Measurements from ENCODE around the gene CFAP157. TPM values are rescaled to one million over a fixed set of nuclear protein-coding genes. Genes with fewer than 3 reads are reported as not detected.

CFAP157 gene
- total RNA-seq, 2 donors from 2014 or later, result not detected

DNA sequence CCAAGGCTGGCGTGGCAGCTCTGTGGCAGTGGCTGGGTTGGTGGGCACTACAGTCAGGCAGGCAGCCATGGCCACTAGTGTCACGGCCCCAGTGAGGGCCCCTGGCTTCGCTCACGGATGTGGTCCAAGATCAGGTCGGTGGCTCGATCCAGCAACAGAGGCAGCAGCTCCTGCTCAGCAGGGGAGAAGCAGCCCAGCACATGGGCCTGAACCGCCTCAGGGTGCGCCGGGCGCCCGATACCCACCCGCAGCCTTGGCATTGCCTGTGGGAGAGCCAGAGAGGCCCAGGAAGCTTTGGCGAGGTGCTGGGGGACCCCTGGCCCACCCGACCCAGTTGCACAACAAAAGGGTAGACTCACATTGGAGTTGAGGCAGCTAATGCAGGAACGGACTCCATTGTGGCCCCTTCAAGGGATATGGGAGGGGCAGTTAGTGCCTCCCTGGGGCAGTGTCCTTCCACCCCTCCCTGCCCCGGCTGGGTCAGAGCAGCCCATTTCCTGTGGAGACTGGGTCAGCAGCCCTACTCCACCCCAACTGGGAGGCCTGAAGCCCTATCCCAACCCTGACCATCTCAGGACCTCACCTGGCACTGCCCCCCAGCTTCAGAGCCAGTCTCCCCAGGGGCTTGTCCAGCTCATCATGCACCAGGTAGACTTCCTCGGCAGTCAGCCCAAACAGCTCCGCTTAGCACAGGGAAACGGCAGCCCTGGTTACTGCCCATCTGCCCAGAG, 7.4 kb downstream of the CFAP157 start:
- Mint-ChIP-seq H3K9me3 (no peaks in the 10 kb centered on the region), H3K27ac (no peak overlapping the region), H3K4me1 (ENCODE audit: low read depth) (peaks cover 31% of the 10 kb centered on the region), H3K27me3 (ENCODE audit: low read depth) (no peaks in the 10 kb centered on the region), H3K4me3 (peak overlapping the region; percentile 88 to 99), H3K36me3 (ENCODE audit: insufficient read depth in 2 of 2) (peaks cover 1 to 2% of the 10 kb centered on the region in 2 donors)
- ATAC-seq (replicated peaks in 1 of 2), result no peak
- no peak for DNase-seq

DNA sequence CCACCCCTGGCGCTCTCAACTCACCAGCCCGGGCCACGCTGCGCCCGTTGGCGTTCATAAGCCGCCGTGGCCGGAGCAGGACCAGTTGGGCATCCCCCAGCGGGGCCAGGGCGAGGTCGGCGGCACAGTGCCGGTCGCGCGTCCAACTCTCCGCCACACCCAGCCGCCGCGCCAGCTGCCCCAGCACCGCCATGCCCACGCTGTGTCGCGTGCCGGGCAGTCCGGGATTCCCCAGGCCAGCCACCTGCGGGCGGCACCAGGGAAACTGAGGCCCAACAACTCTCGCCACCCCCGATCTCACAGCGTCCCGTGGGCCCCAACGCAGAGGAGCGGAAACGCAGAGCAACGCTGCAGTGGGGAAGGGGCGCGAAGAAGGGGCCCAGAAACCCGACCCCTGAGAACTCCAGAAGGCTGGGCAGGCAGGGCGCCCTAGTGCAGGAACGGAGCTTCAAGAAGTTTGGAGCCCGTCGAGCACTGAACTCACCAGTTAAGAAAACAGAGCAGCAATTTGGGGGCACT, 8.2 kb downstream of the CFAP157 start:
- DNase-seq (peak; percentile 28 to 32), ATAC-seq (replicated peaks in 1 of 2) (peak; percentile 11 to 20)
- peak overlapping the region; percentile 88 to 99 for H3K4me3 Mint-ChIP-seq

DNA sequence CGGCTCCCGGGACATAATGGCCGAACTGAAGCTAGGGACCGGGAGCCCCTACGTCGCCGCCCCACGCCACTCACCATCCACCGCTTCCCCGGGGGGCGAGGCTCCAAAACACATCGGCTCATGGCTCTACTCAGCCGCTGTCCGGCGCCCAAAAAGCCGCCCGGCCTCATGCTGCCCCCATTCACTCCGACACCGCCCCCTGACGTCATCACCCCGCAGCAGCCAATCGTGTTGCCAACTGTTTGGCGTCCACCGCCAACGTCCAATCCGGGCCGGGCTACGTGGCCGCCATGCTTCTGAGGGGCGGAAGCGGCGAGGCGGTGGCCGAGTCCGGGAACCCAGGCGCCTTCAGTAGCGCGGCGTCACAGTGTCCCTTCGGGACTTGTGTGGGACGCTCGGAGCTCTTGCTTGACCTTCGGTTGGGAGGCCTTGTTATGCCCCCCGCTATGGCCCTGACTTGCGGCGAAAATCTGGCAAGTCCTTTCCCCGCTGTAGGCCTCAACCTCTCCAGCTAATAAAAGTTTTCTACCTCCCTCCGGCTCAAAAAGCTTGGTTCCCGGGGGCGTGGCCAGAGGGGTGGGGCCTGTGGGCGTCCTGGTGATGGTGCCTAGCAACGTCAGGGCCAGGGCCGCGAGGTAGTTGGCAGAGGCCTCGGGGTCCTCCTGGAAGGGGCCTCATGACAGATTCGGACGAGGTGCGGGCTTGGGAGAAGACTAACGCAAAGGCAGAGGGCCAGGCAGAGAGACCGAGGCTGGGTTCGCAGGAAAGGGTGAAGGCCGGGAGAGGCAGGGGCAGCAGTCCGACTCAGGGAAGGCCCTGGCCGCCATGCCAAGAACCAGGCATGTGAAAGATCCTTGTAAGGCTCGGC, 8.9 kb downstream of the CFAP157 start, which contains the start of the genes PTRH1 and TTC16:
Gene PTRH1 (minus strand): TSS at position 194 of the 868 bp plus-strand sequence. CDS start 24 bp downstream, at position 170.
Gene TTC16 (plus strand): TSS at position 610 of the 868 bp plus-strand sequence. CDS start 67 bp downstream, at position 677.
- DNase-seq (peak; percentile 99), ATAC-seq (replicated peaks in 1 of 2) (peak; percentile 92 to 97)
- Mint-ChIP-seq H3K27ac (peak within 1 kb of the TSS; percentile 85), H3K4me1 (ENCODE audit: low read depth) (peaks cover 34% of the 10 kb centered on the region), H3K9me3 (no peaks in the 10 kb centered on the region), H3K27me3 (ENCODE audit: low read depth) (no peaks in the 10 kb centered on the region), H3K36me3 (ENCODE audit: insufficient read depth in 2 of 2) (peaks cover 1 to 2% of the 10 kb centered on the region in 2 donors), H3K4me3 (peak within 1 kb of the TSS; percentile 88 to 99)

More for the DNA sequence above, 8.2 kb downstream of the CFAP157 start:
- H3K36me3 Mint-ChIP-seq (ENCODE audit: insufficient read depth in 2 of 2), result peaks cover 1 to 2% of the 10 kb centered on the region in 2 donors
- H3K27me3 Mint-ChIP-seq (ENCODE audit: low read depth), result no peaks in the 10 kb centered on the region
- peaks cover 38% of the 10 kb centered on the region for H3K4me1 Mint-ChIP-seq (ENCODE audit: low read depth)
- H3K27ac Mint-ChIP-seq, result peak overlapping the region; percentile 61
- H3K9me3 Mint-ChIP-seq, result no peaks in the 10 kb centered on the region

DNA sequence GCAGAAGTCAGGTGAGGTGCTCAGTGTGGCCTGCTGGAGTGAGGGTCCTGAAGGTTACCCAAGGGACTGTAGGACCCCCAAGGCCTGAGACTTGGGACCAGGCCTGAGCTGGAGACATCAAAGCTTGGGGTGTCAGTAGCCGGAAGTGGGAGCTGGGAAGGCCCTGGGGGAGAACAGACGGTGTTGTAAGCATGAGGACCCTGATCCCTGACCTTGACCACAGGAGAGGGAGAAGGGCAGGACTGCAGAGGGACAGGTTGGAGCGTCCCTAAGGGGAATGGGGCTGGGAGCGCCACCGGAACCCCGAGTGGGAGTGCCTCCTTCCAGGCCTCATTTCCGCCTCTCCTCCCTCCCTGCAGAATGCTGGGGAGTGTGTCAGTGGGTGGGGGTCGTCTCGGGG, 9.6 kb downstream of the CFAP157 start:
- Mint-ChIP-seq H3K4me1 (ENCODE audit: low read depth) (peaks cover 28% of the 10 kb centered on the region), H3K27me3 (ENCODE audit: low read depth) (no peaks in the 10 kb centered on the region), H3K27ac (peak overlapping the region; percentile 85), H3K9me3 (no peaks in the 10 kb centered on the region), H3K36me3 (ENCODE audit: insufficient read depth in 2 of 2) (peaks cover 1 to 2% of the 10 kb centered on the region in 2 donors), H3K4me3 (peak overlapping the region; percentile 88 to 99)
- DNase-seq (no peak), ATAC-seq (replicated peaks in 1 of 2) (no peak)

DNA sequence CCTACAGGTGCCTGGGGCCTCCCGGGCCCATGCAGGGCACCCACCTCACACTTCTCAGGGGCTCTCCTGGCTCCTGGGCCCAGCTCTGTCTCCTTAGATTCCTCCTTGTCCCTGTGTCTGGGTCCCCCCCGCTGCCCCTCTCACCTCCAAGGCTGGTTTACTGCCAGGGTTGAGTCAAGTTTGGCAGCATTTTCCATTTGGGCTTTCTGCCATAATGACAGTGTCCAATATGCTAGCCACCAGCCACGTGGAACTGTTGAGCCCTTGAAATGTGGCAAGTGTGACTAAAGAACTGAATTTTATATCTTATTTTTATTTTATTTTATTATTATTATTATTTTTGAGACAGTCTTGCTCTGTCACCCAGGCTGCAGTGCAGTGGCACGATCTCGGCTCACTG, 11.0 kb downstream of the CFAP157 start:
- DNase-seq (no peak), ATAC-seq (replicated peaks in 1 of 2) (no peak)
- H3K4me3 Mint-ChIP-seq, result peak overlapping the region in 1 of 2 donors; percentile 47
- peaks cover 24% of the 10 kb centered on the region for H3K4me1 Mint-ChIP-seq (ENCODE audit: low read depth)
- no peak overlapping the region for H3K27ac Mint-ChIP-seq
- H3K36me3 Mint-ChIP-seq (ENCODE audit: insufficient read depth in 2 of 2), result peaks cover 1 to 2% of the 10 kb centered on the region in 2 donors
- no peaks in the 10 kb centered on the region for H3K27me3 Mint-ChIP-seq (ENCODE audit: low read depth)
- no peaks in the 10 kb centered on the region for H3K9me3 Mint-ChIP-seq

DNA sequence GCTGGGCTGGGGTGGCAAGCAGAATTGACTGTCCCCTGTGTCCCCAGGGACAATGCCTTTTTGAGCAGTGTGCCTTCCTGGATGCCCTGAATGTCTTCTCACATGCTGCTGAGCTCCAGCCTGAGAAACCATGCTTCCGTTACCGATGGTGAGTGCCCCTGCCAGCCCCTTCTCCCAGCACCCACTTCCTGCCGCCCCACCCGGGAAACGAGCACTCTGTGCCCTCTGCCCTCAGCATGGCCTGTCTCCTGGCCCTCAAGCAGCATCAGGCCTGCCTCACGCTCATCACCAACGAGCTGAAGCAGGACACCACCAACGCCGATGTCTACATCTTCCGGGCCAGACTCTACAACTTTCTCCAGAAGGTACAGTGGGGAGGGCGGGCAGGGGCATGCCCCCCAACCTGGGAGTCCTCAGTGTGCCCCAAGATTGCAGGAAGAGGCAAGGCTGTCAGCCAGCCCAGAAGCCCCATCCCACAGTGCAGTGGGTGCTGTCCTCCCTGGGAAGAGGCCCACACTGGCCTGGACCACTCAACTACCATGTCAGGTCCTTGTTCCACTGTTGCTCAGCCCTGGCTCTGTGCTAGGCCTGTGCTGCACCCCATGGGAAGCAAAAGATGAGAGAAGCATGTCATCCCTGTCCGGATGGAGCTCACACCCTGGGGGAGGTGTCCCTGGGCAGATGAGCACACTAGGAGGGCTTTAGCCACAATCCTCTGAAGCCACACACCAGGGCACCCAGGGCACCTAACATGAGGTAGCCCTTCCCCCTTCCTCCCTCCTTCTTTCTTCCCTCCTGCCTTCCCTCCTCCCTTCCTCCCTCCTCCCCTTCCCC, 13.5 kb downstream of the CFAP157 start:
- Mint-ChIP-seq H3K9me3 (no peaks in the 10 kb centered on the region), H3K27ac (peak overlapping the region; percentile 95), H3K36me3 (ENCODE audit: insufficient read depth in 2 of 2) (peaks cover 1 to 2% of the 10 kb centered on the region in 2 donors), H3K4me3 (peak overlapping the region in 1 of 2 donors; percentile 69), H3K27me3 (ENCODE audit: low read depth) (no peaks in the 10 kb centered on the region), H3K4me1 (ENCODE audit: low read depth) (peaks cover 19% of the 10 kb centered on the region)
- DNase-seq (peak in 1 of 2 donors; percentile 56), ATAC-seq (replicated peaks in 1 of 2) (peak in 1 of 2 donors; percentile 10)

DNA sequence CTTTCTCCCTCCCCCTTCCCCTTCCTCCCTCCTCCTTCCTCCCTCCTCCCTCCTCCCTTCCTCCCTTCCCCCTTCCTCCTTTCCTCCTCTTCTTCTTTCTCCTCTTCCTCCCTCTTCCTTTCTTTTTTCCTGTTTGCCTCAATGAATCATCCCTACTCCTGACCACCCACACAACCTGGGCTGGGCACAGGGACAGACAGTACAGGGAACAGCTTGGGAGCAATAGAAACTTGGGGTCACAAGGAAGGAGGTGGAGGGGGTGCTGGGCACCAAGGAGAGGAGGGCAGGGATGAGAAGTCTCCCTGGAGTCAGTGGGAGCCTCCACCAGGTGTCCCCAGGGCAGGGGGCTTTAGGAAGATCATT, 14.1 kb downstream of the CFAP157 start:
- Mint-ChIP-seq H3K4me1 (ENCODE audit: low read depth) (peaks cover 18% of the 10 kb centered on the region), H3K9me3 (no peaks in the 10 kb centered on the region), H3K27ac (peak overlapping the region; percentile 91), H3K36me3 (ENCODE audit: insufficient read depth in 2 of 2) (no peaks in the 10 kb centered on the region), H3K4me3 (peak overlapping the region in 1 of 2 donors; percentile 73), H3K27me3 (ENCODE audit: low read depth) (no peaks in the 10 kb centered on the region)
- DNase-seq, result no peak
- ATAC-seq (replicated peaks in 1 of 2), result no peak

DNA sequence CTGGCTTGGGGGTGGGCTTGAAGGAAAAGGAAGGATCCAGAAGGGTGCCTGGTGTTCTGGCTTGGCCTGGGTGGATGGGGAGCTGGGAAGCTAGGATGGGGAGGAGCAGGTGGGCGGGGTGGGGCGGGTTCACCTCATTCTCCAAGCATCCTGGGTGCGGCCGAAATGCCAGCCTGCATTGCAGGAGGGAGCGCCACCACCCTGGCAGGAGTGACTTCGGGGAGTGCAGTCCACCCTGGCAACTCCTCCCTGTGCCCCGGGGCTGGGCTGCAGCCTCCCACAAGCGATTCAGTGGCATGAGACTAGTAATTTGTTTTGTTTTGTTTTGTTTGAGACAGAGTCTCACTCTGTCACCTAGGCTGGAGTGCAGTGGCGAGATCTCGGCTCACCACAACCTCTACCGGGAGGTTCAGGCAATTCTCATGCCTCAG, 14.6 kb downstream of the CFAP157 start:
- no peaks in the 10 kb centered on the region for H3K36me3 Mint-ChIP-seq (ENCODE audit: insufficient read depth in 2 of 2)
- peaks cover 12% of the 10 kb centered on the region for H3K4me1 Mint-ChIP-seq (ENCODE audit: low read depth)
- ATAC-seq (replicated peaks in 1 of 2), result peak in 1 of 2 donors; percentile 39
- no peak for DNase-seq
- H3K27me3 Mint-ChIP-seq (ENCODE audit: low read depth), result no peaks in the 10 kb centered on the region
- peak overlapping the region; percentile 91 for H3K27ac Mint-ChIP-seq
- peak overlapping the region in 1 of 2 donors; percentile 73 for H3K4me3 Mint-ChIP-seq
- H3K9me3 Mint-ChIP-seq, result no peaks in the 10 kb centered on the region

DNA sequence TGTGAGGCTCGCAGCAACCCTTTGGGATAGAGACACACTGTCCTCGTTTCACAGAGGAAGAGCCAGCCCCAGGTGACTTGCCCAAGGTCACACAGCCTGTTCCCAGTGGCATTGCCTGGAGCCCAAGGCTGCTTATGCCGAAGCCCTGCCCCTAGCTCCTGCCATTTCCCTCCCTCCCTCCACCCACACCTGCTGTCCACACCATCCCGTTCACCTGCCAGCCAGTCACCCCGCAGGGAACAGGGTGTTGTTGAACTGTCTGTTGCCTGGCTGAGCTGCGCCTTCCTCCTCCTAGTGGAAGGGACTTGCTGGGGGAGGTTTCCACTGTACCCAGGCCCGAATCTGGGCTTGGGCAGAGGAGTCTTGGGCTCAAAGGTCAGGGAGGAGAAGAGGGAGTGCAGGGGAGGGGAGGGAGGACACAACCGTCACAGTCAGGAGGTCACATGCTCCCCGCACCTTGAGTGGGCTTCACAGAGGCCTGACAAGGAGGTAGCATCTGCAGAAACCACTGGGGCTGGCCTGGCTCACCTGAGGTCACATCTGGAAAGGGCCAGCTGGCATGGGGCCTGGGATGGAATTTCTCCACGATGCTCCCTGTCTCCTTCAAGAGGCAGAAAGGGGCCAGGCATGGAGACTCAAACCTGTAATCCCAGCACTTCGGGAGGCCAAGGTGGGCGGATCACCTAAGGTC, 15.4 kb downstream of the CFAP157 start:
- Mint-ChIP-seq H3K27ac (no peak overlapping the region), H3K4me1 (ENCODE audit: low read depth) (peaks cover 12% of the 10 kb centered on the region), H3K9me3 (no peaks in the 10 kb centered on the region), H3K36me3 (ENCODE audit: insufficient read depth in 2 of 2) (no peaks in the 10 kb centered on the region), H3K27me3 (ENCODE audit: low read depth) (no peaks in the 10 kb centered on the region), H3K4me3 (no peak overlapping the region)
- ATAC-seq (replicated peaks in 1 of 2) (no peak), DNase-seq (no peak)

DNA sequence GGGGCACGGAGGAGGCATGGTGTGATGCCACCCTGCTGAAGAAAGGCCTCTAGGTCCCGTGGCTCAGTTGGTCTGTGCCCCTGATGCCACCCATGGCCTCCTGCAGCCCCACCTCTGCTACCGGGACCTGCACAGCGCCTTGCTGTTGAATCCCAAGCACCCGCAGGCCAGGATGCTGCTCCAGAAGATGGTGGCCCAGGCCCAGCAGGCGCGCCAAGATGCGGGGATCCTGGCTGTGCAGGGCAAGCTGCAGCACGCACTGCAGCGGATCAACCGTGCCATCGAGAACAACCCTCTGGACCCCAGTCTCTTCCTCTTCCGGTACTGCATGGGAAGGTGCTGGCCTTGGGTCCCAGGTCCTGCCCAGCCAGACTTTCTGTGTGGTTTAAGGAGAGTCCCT, 16.2 kb downstream of the CFAP157 start:
- no peak overlapping the region for H3K4me3 Mint-ChIP-seq
- no peak overlapping the region for H3K27ac Mint-ChIP-seq

DNA sequence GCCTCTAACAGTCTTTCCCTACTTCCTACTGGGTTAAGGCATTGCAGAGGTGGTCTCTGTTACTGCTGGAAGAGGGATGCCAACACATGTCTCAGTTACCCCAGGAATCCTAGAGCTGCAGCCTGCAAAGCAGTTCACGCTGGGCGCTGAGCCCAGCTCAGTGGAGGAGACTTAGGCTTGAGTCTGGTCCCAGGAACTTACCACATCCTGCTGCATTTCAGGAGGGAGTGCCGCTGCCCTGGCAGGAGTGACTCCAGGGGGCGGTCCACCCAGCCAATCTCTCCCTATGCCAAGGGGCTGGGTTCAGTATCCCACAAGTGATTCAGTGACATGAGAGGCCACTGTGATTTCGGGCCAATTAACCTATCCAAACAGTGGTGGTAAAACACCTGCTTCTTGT, 16.7 kb downstream of the CFAP157 start:
- H3K27ac Mint-ChIP-seq, result no peak overlapping the region
- ATAC-seq (replicated peaks in 1 of 2) (no peak), DNase-seq (no peak)
- H3K27me3 Mint-ChIP-seq (ENCODE audit: low read depth), result no peaks in the 10 kb centered on the region
- H3K4me1 Mint-ChIP-seq (ENCODE audit: low read depth), result peaks cover 12% of the 10 kb centered on the region
- no peaks in the 10 kb centered on the region for H3K36me3 Mint-ChIP-seq (ENCODE audit: insufficient read depth in 2 of 2)
- no peak overlapping the region for H3K4me3 Mint-ChIP-seq
- no peaks in the 10 kb centered on the region for H3K9me3 Mint-ChIP-seq

More for the DNA sequence above, 16.2 kb downstream of the CFAP157 start:
- Mint-ChIP-seq H3K27me3 (ENCODE audit: low read depth) (no peaks in the 10 kb centered on the region), H3K4me1 (ENCODE audit: low read depth) (peaks cover 12% of the 10 kb centered on the region), H3K9me3 (no peaks in the 10 kb centered on the region), H3K36me3 (ENCODE audit: insufficient read depth in 2 of 2) (no peaks in the 10 kb centered on the region)
- ATAC-seq (replicated peaks in 1 of 2) (no peak), DNase-seq (no peak)

DNA sequence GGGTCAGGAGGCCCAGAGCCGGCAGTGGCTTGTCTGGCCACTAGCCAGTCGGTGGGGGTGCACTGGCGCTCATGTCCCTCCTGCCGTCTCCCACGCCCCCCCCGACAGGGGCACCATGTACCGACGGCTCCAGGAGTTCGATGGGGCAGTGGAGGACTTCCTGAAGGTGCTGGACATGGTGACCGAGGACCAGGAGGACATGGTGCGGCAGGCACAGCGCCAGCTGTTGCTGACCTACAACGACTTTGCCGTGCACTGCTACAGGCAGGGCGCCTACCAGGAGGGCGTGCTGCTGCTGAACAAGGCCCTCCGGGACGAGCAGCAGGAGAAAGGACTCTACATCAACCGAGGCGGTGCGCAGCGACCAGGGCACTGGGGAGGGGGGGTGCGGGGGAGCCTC, 17.2 kb downstream of the CFAP157 start:
- no peak for DNase-seq
- H3K9me3 Mint-ChIP-seq, result no peaks in the 10 kb centered on the region
- H3K4me3 Mint-ChIP-seq, result no peak overlapping the region
- H3K27ac Mint-ChIP-seq, result no peak overlapping the region
- no peaks in the 10 kb centered on the region for H3K27me3 Mint-ChIP-seq (ENCODE audit: low read depth)
- no peaks in the 10 kb centered on the region for H3K36me3 Mint-ChIP-seq (ENCODE audit: insufficient read depth in 2 of 2)
- H3K4me1 Mint-ChIP-seq (ENCODE audit: low read depth), result peaks cover 11% of the 10 kb centered on the region
- no peak for ATAC-seq (replicated peaks in 1 of 2)
